Osteocyte (in vitro differentiated cells): ENCODE measurements around the gene TBC1D5. TPM values are rescaled to one million over a fixed set of nuclear protein-coding genes. Genes with fewer than 3 reads are reported as not detected.
"Not testable (repeated sequence)": the region's sequence is repeated elsewhere in the genome, so short reads cannot be mapped to it uniquely, and the experiment has no call there.

ENCODE experiments used
- DNase-seq: peaks from one replicate; pipeline ENCODE4 v3.0.0; 2021; ENCODE audit warnings: mixed read lengths; ENCODE audit not compliant: unreplicated experiment; ENCODE audit errors: extremely low spot score
- H3K27ac Mint-ChIP-seq: one replicate; pipeline ENCODE4 v1.8.0; 2021; ENCODE audit warnings: mild to moderate bottlenecking, mixed read lengths; ENCODE audit not compliant: unreplicated experiment
- H3K27me3 Mint-ChIP-seq: one replicate; pipeline ENCODE4 v1.8.0; 2021; ENCODE audit warnings: mixed read lengths; ENCODE audit not compliant: unreplicated experiment
- H3K36me3 Mint-ChIP-seq: one replicate; pipeline ENCODE4 v1.8.0; 2021; ENCODE audit warnings: mixed read lengths; ENCODE audit not compliant: unreplicated experiment
- H3K4me1 Mint-ChIP-seq: one replicate; pipeline ENCODE4 v1.8.0; 2021; ENCODE audit warnings: mixed read lengths; ENCODE audit not compliant: unreplicated experiment
- H3K4me3 Mint-ChIP-seq: one replicate; pipeline ENCODE4 v1.8.0; 2021; ENCODE audit warnings: mild to moderate bottlenecking, moderate library complexity, mixed read lengths; ENCODE audit not compliant: unreplicated experiment
- H3K9me3 Mint-ChIP-seq: one replicate; pipeline ENCODE4 v1.8.0; 2021; ENCODE audit warnings: mixed read lengths; ENCODE audit not compliant: unreplicated experiment
- long read RNA-seq: library from polyadenylated mRNA; unstranded; transcript quantifications from one replicate; pipeline ENCODE4 v2.0.0, GENCODE V29; 2021
- total RNA-seq: library from RNA; stranded (reverse); gene quantifications from 2 replicates; pipeline ENCODE4 v1.2.1, GENCODE V29; 2021
- TF ChIP-seq, protein P1 (sequence below): fragments of 200-600 bp; sonication (generic); IDR thresholded peaks from 2 replicates; pipeline ENCODE4 v1.5.0; 2021; ENCODE audit warnings: antibody characterized with exemption, mild to moderate bottlenecking, moderate library complexity

Gene TBC1D5
- total RNA-seq: 63.9 and 69.2 TPM in 2 replicates
- long read RNA-seq, partial matches to known transcripts: 96 of 231 reads
- long read RNA-seq, other reads (novel, unspliced or antisense): 135 of 231 reads

DNA sequence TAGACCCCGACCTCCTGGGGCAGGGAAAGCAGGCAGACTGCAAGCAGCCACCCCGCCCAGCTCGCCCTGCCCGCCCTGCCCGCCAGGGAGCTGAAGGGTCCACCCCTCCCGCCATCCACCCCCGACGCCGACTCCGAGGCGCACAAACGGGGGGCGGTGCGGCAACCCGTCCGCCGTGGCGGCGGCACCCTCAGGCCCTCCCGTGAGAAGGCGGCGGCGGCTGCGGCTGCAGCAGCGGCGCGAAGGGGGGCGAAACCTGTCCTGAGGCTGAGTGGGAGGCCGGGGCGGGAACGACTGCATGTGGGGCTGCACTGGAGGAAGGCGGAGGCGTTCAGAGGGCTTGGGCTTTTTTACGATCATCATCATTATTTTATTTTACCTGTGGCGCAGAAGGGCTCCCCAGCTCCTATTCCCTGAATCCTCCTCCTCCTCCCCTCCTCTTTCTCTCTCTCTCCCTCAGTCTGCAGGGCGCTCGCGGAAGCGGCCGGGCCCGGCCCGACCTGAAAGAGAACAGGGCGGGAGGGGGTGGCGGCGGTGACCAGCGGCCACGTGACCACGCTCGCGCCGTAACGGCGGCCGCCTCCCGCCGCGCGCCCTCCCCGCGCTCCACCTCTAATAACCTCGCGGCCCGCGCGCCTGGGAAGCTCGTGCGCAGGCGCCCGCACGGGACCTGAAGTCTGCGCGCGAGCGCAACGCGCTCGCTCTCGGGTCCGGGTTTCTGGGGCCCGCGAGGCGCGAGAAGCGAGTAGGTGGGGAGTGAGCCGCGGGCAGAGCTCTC, at the start of gene TBC1D5:
Gene TBC1D5, minus strand, starts transcription at position 530 of the 778 bp plus-strand sequence. CDS start 234,061 bp downstream, outside the sequence.
- Mint-ChIP-seq H3K4me1 (peaks cover 31% of the 10 kb centered on the region), H3K4me3 (peak within 1 kb of the TSS; percentile 93), H3K27me3 (no peaks in the 10 kb centered on the region), H3K36me3 (peaks cover 2% of the 10 kb centered on the region), H3K9me3 (no peaks in the 10 kb centered on the region), H3K27ac (peak within 1 kb of the TSS; percentile 99)
- peak; percentile 99 for DNase-seq
- TF ChIP-seq, protein P1, sequence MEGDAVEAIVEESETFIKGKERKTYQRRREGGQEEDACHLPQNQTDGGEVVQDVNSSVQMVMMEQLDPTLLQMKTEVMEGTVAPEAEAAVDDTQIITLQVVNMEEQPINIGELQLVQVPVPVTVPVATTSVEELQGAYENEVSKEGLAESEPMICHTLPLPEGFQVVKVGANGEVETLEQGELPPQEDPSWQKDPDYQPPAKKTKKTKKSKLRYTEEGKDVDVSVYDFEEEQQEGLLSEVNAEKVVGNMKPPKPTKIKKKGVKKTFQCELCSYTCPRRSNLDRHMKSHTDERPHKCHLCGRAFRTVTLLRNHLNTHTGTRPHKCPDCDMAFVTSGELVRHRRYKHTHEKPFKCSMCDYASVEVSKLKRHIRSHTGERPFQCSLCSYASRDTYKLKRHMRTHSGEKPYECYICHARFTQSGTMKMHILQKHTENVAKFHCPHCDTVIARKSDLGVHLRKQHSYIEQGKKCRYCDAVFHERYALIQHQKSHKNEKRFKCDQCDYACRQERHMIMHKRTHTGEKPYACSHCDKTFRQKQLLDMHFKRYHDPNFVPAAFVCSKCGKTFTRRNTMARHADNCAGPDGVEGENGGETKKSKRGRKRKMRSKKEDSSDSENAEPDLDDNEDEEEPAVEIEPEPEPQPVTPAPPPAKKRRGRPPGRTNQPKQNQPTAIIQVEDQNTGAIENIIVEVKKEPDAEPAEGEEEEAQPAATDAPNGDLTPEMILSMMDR: no peak

- Mint-ChIP-seq H3K9me3 (no peaks in the 10 kb centered on the region), H3K36me3 (no peaks in the 10 kb centered on the region), H3K27ac (no peak overlapping the region), H3K4me3 (no peak overlapping the region), H3K27me3 (peaks cover 2% of the 10 kb centered on the region), H3K4me1 (peaks cover 2% of the 10 kb centered on the region)
- TF ChIP-seq, protein P1: no peak
- no peak for DNase-seq
Measured at GRCh38 chr3:17783426-17783825, 41.0 kb upstream of the TBC1D5 start.

DNA sequence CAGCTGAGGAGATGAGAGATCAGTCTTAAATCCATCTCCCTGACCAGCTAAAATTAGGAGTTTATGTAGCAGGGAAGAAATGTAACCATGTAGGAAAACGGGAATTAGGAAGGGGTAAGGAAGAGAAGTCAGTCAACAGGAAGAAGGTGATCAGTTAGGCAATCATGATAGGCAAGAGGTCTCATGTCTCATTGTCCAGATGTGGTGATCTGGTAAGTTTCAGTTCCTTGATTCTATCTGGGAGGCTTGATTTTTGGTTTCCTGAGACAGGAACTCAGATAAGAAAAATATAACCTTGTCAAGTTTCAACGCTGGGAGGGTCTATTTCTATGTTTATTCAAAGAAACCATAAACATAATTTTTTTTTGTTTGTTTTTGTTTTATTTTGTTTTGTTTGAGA, 40.3 kb upstream of the TBC1D5 start:
- Mint-ChIP-seq H3K4me1 (peaks cover 2% of the 10 kb centered on the region), H3K4me3 (no peak overlapping the region), H3K27me3 (peaks cover 2% of the 10 kb centered on the region), H3K36me3 (no peaks in the 10 kb centered on the region), H3K9me3 (no peaks in the 10 kb centered on the region), H3K27ac (no peak overlapping the region)
- no peak for DNase-seq
- TF ChIP-seq, protein P1: no peak

- H3K4me3 Mint-ChIP-seq, H3K36me3 Mint-ChIP-seq, H3K9me3 Mint-ChIP-seq, H3K27me3 Mint-ChIP-seq, H3K4me1 Mint-ChIP-seq, H3K27ac Mint-ChIP-seq, DNase-seq: not testable (repeated sequence)
Measured at GRCh38 chr3:17780369-17780768, 37.9 kb upstream of the TBC1D5 start.

- H3K9me3 Mint-ChIP-seq, H3K27ac Mint-ChIP-seq, DNase-seq, H3K4me3 Mint-ChIP-seq, H3K27me3 Mint-ChIP-seq, H3K4me1 Mint-ChIP-seq, H3K36me3 Mint-ChIP-seq: not testable (repeated sequence)
Measured at GRCh38 chr3:17779304-17780250, 37.1 kb upstream of the TBC1D5 start.

- not testable (repeated sequence) for H3K27me3 Mint-ChIP-seq, H3K27ac Mint-ChIP-seq, H3K9me3 Mint-ChIP-seq, H3K4me1 Mint-ChIP-seq, DNase-seq, H3K4me3 Mint-ChIP-seq, H3K36me3 Mint-ChIP-seq
Measured at GRCh38 chr3:17777326-17777725, 34.9 kb upstream of the TBC1D5 start.
